Stimulated activated CD8-positive, alpha-beta memory T cell treated with anti-CD3 and anti-CD28 coated beads, Interleukin-7, amount 100 ng/mL, for 1 hour (primary cell): ENCODE results near the gene ADD1.
A peak's percentile ranks its signal among the peaks of the same experiment; 100 is the strongest.

Experiments
- DNase-seq, 2 donors: peaks; one replicate each; pipeline ENCODE4 v3.0.0-alpha.2; 2020; ENCODE audit warnings: low read depth in 2 of 2

The ADD1 gene

GRCh38 chr4:2834001-2834921 is 9.4 kb upstream of the ADD1 start:
- DNase-seq = no peak

- DNase-seq = no peak
These were observed 7.7 kb upstream of the ADD1 start for GRCh38 chr4:2835978-2836377.

GRCh38 chr4:2836391-2836859 is 7.2 kb upstream of the ADD1 start:
- no peak for DNase-seq

GRCh38 chr4:2837110-2837903 is 6.3 kb upstream of the ADD1 start:
- DNase-seq = no peak

- peak in 1 of 2 donors; percentile 45 for DNase-seq
These were observed 5.6 kb upstream of the ADD1 start for GRCh38 chr4:2837904-2838496.

- no peak for DNase-seq
These were observed 4.6 kb upstream of the ADD1 start for GRCh38 chr4:2839060-2839459.

- DNase-seq = no peak
These were observed 869 bp upstream of the ADD1 start for GRCh38 chr4:2842687-2843262.

GRCh38 chr4:2843941-2844584 is 419 bp downstream of the ADD1 start:
- DNase-seq = no peak

- DNase-seq = no peak
These were observed 2.5 kb downstream of the ADD1 start for GRCh38 chr4:2846172-2846571.

GRCh38 chr4:2847302-2847871 is 3.7 kb downstream of the ADD1 start:
- DNase-seq = no peak

- DNase-seq = no peak
These were observed 4.8 kb downstream of the ADD1 start for GRCh38 chr4:2848449-2848848.

- DNase-seq = no peak
These were observed 5.9 kb downstream of the ADD1 start for GRCh38 chr4:2849267-2850152.

GRCh38 chr4:2850966-2851798 is 7.5 kb downstream of the ADD1 start:
- no peak for DNase-seq

- DNase-seq = no peak
These were observed 8.9 kb downstream of the ADD1 start for GRCh38 chr4:2852481-2852921.

- no peak for DNase-seq
These were observed 11.9 kb downstream of the ADD1 start for GRCh38 chr4:2855584-2855983.

- no peak for DNase-seq
These were observed 12.6 kb downstream of the ADD1 start for GRCh38 chr4:2856266-2856665.

- no peak for DNase-seq
These were observed 13.8 kb downstream of the ADD1 start for GRCh38 chr4:2857349-2857927.

GRCh38 chr4:2858451-2859217 is 15.0 kb downstream of the ADD1 start:
- DNase-seq = no peak
